Right kidney (tissue), 1 donor: ENCODE measurements around the gene BICDL1.

Experiments
- DNase-seq: peaks from one replicate; pipeline ENCODE4 v3.0.0-alpha.2; 2016

BICDL1 gene

DNA sequence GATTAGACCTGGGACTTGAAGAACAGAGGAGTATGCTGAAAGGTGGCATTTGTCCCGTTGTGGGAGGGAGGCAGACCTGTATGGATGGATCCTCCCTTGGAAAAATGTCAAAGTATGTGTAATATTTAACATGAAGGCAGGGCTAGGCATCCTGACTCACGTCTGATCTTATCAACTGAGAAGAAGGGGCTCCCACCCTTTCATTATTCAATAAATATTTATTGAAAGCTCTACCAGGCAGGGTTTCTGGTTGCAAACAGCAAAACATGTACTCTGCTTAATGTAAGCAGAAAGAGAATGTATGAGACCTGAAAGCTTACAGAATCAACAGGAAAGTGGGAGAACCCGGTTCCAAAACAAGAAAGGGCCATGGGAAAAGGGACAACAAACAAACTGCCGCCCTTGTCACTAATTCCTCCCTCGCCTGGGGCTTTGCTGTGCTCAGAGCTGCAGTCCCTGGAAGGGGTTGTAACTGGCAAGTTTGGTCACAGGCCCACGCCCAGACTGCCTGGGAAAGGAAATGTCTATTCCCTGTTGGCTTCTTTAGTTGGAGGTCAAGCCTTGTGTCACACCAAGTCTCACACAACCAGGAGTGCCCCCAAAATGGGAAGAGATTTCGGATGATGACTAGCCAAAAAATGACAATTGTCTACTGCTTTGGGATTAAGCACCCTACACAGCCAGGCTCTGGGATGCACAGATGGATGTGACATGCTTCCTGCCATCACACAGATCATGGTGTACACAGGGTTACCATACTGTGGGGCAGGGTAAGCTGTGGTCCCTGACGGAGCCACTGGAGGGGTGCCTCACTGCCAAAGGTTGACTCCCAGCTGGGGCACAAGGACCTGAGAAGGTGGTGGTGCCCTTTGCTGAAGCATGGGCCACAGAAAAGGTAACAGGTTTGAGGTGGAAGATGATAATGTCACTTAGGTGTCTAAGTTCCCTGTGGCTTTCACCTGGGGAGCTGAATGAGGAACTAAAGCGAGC lies 90.7 kb downstream of the BICDL1 start:
- no peak for DNase-seq

DNA sequence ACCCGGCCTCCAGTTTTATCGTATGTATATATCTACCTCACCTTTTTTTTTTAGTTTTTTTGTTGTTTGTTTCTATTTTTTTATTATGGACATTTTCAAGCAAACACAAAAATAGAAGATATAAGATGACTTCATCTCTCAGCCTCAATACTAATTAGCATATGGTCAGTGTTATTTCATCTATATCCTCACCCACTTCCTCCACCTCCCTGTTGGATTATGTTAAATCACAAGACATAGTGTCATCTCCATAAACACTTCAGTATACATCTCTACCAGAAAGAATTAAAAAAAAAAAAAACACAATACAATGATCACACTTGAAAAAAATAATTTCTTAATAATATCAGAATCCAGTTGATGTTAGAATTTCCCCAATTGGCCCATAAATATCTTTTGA lies 92.6 kb downstream of the BICDL1 start:
- DNase-seq = no peak

DNA sequence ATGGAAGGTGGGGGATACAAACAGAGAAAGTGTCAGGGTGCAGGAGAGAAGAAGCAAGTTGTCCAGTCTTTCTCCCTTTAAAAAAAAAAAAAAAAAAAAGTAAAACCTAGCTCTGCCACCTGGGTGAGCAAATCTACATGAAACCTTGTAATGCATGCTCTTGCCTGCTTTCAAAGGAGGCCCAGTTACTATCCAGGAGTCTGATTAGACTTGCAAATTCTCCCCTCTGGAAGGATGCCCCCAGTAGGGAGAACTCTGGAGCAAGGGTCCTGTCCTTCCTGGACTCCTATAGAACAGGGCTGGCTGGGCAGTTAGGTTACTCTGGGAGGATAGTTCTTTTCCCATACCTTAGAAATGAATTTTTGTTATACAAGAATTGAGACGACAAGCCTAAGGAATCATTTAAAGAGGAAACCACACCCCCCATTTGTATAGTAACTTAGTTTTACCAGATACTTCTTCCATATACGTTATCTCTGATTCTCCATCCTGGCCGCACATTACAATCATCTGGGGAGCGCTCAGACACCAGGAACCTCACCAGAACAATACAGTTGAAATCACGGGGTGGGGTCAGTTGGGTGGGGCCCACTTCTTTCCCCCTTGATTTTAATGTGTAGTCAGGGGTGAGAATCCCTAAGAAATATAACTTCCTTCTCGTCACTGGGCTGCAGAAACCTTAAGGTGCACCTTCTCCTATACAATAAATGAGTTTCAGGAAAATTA lies 97.0 kb downstream of the BICDL1 start:
- no peak for DNase-seq

DNA sequence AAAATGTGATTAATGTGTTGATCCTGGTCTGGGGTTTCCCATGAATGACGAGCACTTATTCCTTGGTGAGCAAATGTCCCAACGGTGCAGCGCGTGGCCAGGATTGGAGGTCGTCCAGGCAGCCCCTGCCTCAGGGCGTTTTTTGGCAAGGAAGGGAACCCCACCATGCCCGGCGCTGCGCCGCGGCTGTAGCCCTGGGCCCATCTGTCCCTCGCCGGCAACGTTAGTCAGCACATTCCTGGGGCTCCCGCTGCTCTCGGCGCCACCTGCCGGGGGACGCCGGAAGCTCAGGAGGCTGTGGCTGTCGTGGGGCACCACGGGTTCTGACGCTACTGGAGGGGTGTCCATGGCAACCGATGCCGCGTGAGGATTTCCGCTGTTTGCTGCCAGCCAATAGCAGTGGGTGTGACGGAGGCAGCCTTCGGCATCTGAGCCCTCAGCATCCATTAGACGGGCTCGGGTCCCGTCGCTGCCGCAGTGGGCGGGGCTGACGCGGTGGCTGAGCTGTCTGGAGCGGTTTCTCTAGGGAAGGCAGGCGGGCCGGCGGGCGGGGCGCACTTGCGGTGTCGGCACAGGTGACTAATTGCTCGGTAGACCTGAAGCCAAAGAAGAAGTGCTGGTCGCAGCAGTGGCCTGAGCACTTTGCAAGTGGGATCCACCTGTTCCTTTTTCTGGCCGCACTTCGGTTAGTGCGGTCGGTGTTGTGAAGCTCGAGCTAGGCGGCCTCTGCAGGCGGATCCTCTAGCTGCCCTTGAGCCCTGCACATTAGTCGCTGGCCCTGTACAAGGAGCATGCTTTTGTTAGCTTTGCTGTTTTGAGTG lies 98.0 kb downstream of the BICDL1 start:
- peak; percentile 95 for DNase-seq

DNA sequence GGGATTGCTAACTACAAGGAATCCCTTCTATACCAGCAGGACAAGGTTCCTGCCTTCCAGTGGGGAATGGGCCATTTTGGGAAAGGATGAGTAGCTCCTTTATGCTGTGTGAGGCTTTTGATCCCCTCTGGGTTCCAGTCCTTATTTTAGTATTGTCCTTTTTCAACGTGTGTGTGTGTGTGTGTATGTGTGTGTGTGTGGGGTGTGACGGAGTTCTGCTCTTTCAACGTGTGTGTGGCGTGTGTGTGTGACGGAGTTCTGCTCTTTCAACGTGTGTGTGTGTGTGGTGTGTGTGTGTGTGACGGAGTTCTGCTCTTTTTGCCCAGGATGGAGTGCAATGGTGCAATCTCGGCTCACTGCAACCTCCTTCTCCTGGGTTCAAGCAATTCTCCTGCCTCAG lies 100.1 kb downstream of the BICDL1 start:
- DNase-seq = no peak

DNA sequence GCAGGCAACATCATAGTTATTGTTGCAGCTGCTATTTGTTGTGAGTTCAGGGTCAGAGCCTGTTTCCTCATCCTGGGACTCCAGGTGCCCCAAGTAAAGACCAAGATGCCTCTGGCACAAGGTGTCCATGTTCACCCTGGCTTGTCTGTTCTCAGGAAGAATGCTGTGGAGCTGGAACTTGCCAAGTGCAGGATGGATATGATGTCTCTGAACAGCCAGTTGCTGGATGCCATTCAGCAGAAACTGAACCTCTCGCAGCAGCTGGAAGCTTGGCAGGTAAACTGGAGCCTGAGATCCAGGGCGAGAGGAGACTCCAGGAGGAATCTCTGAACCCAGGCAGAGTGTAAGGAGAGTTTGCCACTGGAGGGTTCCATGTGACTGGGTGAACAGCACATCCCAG lies 100.8 kb downstream of the BICDL1 start:
- DNase-seq = no peak

DNA sequence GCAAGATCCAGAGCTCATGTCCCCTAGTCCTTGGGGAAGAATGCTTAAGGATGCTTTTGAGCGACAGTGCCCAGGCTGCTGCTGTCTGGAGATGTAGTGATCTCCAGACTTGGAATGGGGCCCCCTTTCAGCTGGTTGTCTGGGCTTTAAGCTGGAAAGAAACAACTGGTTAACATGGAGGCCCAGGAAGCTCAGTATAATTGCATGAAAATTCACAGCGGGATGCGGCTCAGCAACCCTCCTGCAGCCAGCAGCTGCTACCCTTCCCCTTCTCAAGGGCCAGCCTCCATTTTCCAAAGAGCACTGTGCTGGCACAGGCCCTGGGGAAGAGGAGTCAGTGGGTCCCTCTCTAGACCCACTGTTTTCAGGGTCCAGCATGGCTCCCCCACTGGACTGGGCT lies 101.2 kb downstream of the BICDL1 start:
- no peak for DNase-seq

DNA sequence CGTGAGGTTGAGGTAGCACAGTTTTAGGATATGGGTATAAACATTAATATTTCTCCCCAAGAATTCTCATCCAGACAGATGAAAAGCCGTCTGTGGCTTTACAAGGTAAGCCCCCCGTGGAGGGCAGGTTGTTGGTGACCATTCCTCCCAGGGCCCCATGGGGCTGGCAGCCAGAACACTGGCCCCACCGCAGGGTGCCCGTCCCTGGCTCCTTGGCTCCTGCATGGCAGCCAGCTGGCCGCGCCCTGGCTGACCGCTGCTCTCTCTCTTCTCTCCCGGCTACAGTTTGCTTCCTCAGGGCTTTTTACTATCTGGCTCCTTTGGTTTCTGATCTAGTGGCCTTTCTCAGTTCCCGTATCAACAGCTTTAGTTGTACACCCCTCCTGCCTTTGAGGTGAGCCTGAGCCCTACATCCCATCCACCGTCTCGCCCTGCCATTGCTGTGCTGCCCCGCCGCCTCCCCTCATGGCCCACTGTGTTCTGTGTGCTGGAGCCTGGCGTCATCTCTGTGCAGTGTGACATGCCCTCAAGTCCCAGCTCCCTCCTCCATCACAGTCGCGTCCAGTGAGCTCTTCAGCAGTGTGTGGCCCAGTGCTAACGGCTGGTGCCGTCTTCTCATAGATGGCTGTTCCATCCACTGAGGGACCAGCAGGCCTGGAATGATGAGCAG lies 101.7 kb downstream of the BICDL1 start:
- no peak for DNase-seq

DNA sequence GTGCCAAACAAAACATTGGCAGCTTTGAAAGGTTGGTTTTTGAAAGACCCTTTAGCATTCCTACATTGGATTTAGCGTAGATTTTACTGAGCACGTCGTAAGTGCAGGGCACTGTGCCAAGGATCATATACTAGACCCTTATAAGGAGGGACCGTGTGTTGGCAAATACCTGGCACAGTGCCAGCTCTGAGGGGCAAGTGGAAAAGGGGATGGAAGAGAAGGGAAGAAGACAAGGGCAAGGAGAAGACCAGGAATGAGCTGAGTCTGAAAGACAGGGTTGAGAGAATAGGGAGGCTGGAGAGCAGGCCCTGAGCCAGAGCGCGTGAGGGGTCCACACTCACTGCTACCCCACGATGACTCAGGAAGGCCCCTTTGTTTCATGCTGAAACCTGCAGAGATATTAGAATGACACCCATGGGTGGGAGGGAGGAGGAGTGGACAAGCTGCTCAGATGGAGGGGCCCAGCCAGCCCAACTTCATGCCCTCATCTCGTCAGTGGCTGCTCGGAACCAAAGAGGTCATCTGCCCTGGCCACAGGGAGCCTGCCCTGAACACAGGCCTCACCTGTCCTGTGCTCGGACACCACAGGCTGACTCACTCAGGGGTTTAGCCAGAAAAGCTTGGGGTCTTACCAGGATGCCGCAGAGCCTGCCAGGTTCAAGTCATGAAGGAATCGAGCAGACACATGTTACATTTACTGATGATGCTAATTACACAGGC lies 102.5 kb downstream of the BICDL1 start:
- no peak for DNase-seq

DNA sequence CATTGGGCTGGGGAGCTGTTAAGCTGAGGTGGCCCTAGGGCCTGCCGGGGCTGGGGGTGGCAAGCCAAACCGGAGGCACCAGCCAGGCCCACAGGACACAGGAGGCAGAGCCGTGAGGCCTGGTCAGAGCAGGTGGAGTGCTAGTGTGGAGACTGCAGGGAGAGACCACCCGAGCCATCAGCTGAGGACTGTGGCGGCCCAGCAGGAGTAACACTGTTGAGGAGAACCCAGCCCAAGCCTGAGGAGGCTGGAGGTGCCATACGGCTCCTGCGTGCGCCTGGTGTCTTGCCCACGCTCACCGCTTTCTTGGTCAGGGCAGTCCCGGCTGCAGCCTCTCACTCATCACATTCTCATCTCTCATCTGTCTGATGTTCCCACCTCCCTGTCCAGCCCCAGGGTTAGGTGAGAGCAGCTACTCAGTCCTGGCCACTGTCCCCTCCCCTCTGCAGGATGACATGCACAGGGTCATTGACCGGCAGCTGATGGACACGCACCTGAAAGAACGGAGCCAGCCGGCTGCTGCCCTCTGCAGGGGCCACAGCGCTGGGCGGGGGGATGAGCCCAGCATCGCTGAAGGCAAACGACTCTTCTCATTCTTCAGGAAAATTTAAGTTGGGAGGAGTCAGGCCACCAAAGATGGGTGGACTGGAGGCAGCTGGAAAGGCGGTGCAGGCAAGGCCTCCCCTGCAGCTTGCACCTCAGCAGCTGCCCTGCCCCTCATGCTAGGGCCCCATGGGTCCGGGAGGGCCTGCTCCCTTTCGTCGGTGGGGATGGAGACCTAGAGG lies 103.7 kb downstream of the BICDL1 start:
- DNase-seq = no peak

DNA sequence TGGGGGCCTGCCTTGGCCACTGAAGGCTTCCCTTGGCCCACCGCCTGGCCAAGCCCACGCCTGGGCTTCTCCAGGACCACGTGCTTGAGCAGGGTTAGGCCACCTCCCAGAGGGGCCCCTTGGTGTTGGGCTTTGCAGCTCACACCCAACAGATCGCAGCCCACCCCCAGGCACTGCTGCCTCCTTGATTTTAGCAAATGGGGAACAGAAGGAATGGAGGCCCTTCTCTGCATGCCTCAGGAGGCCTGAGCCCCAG lies 104.2 kb downstream of the BICDL1 start:
- no peak for DNase-seq

DNA sequence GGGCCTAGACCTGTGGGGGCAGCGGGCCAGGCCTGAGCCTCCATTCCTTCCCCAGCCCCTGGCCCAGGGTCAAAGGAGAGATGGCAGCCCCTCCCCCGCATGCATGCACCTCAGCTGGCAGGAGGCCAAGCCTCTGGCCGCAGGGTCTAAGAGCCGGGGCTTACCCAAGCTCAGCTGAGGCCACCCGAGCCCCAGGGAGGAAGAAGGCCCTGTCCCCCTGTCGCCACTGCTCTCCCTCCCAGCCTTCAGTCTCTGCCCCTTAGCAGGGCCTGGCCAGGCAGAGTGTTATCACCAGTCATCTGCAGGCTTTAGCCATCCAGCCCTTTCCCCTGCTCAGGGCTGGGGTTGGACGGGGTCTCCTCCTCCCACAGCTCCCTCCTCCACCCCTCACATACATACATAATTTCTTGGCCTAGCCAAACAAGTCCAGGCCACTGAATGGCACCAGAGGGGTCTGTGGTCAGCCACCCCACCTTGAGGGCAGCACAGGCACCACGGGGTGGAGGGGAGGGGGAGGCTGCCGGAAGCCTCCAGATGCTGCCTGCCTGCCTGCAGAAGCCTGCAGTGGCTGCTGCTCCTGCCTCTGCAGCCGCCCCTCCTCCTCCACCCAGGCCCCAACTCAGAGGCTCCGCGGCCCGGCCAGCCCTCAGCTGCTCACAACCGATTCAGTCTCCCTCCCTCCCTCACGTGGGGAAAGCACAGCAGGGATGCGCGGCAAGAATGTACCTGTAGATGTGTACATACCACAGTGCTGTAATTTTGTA lies 104.7 kb downstream of the BICDL1 start:
- peak; percentile 62 for DNase-seq

DNA sequence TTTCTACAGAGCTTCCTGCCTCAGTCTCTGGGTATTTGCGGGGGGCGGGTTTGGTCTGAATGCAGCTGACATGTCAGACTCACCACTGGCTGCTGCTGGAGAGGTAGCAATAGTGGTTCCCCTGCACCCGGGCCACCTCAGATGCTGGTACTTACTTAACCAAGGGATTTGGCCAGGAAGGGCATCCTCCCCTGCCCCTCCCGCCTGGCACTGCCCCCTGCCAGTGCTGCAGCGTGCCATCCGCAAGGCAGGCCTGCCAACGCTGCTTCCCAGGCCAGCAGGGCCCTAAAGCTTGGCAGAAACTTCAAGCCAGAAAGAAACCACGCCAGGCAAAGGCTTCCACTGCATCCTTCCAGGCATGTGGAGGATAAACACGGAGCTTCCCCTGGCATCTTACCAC lies 105.4 kb downstream of the BICDL1 start:
- DNase-seq = no peak

DNA sequence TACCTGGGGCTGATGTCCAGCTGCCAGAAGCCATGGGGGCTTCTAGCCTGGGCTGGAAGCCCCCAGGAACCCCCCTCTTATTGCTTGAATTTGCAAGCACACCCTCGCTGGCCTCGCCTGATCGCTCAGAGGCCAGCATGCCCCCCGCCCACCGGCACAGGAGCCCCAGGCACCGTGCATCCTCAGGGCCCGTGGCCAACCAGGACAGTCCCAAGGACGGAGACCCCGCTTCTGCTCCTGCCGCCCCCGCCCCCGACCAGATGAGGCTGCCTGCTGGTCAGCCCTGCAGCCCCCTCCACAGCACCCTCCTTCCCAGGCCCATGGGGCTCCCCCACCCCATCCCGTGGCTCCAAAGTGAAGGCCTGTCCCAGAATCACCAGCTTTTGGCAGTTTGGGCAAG lies 106.3 kb downstream of the BICDL1 start:
- no peak for DNase-seq

DNA sequence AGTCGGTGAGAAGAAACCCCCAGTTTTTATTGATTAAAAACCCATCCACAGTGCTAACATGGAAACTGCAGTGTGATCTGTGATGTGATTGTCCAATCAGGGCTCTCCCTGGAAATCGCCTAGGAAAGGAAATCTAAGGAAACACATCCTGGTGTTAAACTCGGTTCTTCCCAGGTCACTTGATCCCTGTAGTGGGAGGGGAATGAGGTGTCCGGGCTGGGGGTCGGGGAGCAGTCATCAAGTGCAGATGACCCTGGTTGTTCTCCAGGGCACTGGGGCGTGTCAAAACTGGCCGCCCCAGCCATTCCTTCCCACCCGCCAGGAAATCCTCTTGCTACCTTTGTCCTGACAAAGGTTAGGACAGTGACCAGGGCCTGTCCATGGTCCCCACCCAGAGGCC lies 106.7 kb downstream of the BICDL1 start:
- DNase-seq = no peak

DNA sequence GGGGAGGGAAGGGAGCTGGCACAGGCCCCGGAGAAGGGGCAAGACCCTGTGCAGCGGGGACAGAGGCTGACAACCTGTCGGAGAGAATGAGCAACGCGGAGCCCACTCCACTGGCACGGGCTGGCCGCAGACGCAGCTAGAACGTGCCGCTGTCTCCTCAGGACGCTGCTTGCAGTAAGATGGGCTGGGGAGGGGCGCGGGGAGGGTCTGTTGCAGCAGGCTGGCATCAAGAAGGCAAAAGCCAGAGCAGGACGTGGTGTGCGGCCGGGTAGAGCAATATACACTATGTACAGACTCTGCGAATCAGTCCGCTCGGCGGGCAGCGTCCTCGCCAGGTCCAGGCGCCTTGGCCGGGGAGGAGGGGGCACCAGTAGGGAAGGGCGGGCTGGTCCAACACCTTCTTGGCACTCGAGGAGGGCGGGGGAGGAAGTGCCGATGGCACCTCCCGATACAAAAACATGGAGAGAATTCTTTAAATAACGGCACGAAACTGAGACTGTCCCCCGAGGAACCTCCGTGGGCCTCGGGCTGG lies 107.7 kb downstream of the BICDL1 start:
- DNase-seq = no peak

DNA sequence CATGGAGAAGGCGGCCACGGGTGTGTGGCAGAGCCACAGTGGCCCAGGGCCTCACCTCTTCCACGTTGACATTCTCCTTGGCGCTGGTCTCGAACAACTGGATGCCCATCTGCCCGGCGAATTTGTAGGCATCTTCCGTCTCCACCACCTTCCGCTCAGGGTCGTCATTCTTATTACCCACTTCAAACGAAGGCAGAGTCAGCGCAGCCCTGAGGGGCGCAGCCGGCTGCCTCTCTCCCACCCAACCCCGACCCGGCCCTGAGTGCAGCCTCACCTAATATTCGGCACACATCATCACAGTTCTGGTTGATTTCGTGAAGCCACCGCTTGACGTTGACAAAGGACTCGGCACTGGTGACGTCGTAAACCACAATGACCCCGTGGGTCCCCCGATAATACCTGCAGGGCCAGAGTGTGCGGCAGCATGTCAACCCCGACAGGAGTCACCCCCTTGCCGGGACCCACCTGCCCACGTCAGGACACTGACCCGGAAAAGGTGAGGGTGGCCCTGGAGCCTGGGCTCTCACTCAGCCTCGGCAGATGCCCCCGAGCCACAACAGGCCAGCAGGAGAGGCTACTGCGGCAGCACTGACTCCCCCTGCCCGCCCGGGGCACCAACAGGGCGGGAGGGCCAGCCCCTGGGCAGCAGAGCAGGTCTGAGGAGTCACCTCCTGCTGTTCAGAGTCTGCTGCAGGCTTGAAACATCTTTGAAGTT lies 109.9 kb downstream of the BICDL1 start:
- DNase-seq = no peak

DNA sequence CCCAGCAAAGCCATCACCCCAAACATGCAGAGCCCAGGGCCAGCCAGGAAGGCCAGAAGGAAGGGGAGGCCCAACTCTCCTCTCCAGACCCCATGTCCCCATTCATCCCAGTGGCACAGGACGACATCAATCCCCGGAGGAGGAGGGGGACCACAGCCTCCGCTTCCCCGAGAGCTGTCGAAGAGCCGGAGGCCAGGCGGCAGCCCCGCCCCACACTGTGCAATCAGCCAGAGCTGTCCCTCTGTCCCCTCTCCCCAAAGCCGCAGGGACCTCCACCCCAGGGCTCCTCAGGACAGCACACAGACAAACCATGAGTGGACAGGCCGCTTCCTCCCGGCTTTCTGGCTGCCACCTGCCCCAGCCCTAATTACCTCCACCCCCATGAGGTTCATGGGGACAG lies 110.7 kb downstream of the BICDL1 start:
- DNase-seq = no peak

DNA sequence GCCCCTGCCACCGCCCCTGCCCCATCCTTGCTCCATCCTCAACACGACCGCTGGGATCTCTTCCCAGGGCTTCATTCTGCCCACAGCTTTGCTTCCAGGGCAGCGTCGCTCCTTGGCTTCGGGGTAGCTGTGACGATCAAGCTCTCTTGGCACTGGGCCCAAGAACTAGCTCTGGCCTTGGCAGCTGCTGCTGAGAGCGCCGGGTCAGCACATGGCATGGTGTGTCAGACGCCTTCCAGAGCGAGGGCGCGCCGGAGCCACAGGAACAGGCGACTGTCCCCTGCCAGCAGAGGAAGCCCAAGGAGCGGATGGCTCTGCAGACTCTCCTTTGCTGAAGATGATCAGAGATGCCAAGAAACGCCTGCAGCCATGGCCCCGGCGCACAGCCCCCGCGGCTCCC lies 111.6 kb downstream of the BICDL1 start:
- DNase-seq = no peak
